Measurements from ENCODE around the gene ACVR1.
"Not testable (repeated sequence)": the region's sequence is repeated elsewhere in the genome, so short reads cannot be mapped to it uniquely, and the experiment has no call there.

Gene ACVR1

GRCh38 chr2:157893611-157894010 is 17.5 kb upstream of the ACVR1 start:
- DNase-seq (ENCODE audit: low read depth) = no peak

GRCh38 chr2:157891643-157892041 is 15.5 kb upstream of the ACVR1 start:
- no peak for DNase-seq (ENCODE audit: low read depth)

- no peak for DNase-seq (ENCODE audit: low read depth)
Observed at GRCh38 chr2:157890969-157891642, 15.0 kb upstream of the ACVR1 start.

- no peak for DNase-seq (ENCODE audit: low read depth)
Observed at GRCh38 chr2:157887946-157888345, 11.8 kb upstream of the ACVR1 start.

- DNase-seq (ENCODE audit: low read depth) = not testable (repeated sequence)
Observed at GRCh38 chr2:157884533-157884932, 8.4 kb upstream of the ACVR1 start.

- DNase-seq (ENCODE audit: low read depth) = no peak
Observed at GRCh38 chr2:157880927-157881326, 4.8 kb upstream of the ACVR1 start.

- no peak for DNase-seq (ENCODE audit: low read depth)
Observed at GRCh38 chr2:157877761-157878400, 1.8 kb upstream of the ACVR1 start.

GRCh38 chr2:157876786-157877138 is 632 bp upstream of the ACVR1 start:
- no peak for DNase-seq (ENCODE audit: low read depth)

- no peak for DNase-seq (ENCODE audit: low read depth)
Observed at GRCh38 chr2:157875641-157876065, 477 bp downstream of the ACVR1 start.

GRCh38 chr2:157874997-157875640 is 1.0 kb downstream of the ACVR1 start:
- no peak for DNase-seq (ENCODE audit: low read depth)

GRCh38 chr2:157874348-157874747 is 1.8 kb downstream of the ACVR1 start:
- DNase-seq (ENCODE audit: low read depth) = no peak

GRCh38 chr2:157872791-157873190 is 3.3 kb downstream of the ACVR1 start:
- DNase-seq (ENCODE audit: low read depth) = no peak

GRCh38 chr2:157871415-157871814 is 4.7 kb downstream of the ACVR1 start:
- DNase-seq (ENCODE audit: low read depth) = no peak

GRCh38 chr2:157868993-157869392 is 7.1 kb downstream of the ACVR1 start:
- DNase-seq (ENCODE audit: low read depth) = no peak

GRCh38 chr2:157867703-157868102 is 8.4 kb downstream of the ACVR1 start:
- no peak for DNase-seq (ENCODE audit: low read depth)

GRCh38 chr2:157866666-157867642 is 9.2 kb downstream of the ACVR1 start:
- no peak for DNase-seq (ENCODE audit: low read depth)

GRCh38 chr2:157866202-157866601 is 9.9 kb downstream of the ACVR1 start:
- DNase-seq (ENCODE audit: low read depth) = no peak

GRCh38 chr2:157864857-157865430 is 11.2 kb downstream of the ACVR1 start:
- no peak for DNase-seq (ENCODE audit: low read depth)

GRCh38 chr2:157858846-157859245 is 17.3 kb downstream of the ACVR1 start:
- no peak for DNase-seq (ENCODE audit: low read depth)

GRCh38 chr2:157857881-157858280 is 18.2 kb downstream of the ACVR1 start:
- no peak for DNase-seq (ENCODE audit: low read depth)

GRCh38 chr2:157856187-157856515 is 20.0 kb downstream of the ACVR1 start:
- no peak for DNase-seq (ENCODE audit: low read depth)

GRCh38 chr2:157853820-157854219 is 22.3 kb downstream of the ACVR1 start:
- DNase-seq (ENCODE audit: low read depth) = no peak

Data from stimulated activated CD8-positive, alpha-beta memory T cell treated with anti-CD3 and anti-CD28 coated beads, Interleukin-7, amount 100 ng/mL, for 24 hours (primary cell).